ENCODE data around the gene CAVIN3. TPM values are rescaled to one million over a fixed set of nuclear protein-coding genes. Genes with fewer than 3 reads are reported as not detected.

Gene CAVIN3
- total and polyA plus RNA-seq, 2 of the 4 experiments (the other 2 are of a cell fraction): 112 to 185 TPM

- Histone ChIP-seq H3K4ac (ENCODE audit: low read depth, low read length) (peak overlapping the region; percentile 95), H4K91ac (ENCODE audit: insufficient read depth, low read depth, low read length) (peak overlapping the region; percentile 97), H4K5ac (ENCODE audit: low read depth, low read length) (peak overlapping the region; percentile 95), H3K4me1 (ENCODE audit: control insufficient read depth, insufficient read depth, low read length) (peaks cover 15% of the 10 kb centered on the region), H2BK15ac (ENCODE audit: low read depth, low read length) (peak overlapping the region; percentile 40; the same call in 1 of the 3 replicates), H2BK20ac (ENCODE audit: low read depth, low read length) (peak overlapping the region; percentile 66; the same call in 1 of the 2 replicates), H3K9me3 (ENCODE audit: control insufficient read depth, insufficient read depth, low read length) (no peaks in the 10 kb centered on the region), H2AK9ac (replicated peaks; ENCODE audit: low read depth, low read length, poor library complexity) (peak overlapping the region; percentile 100), H3K27ac (ENCODE audit: insufficient read depth, low read length) (peak overlapping the region; percentile 99), H4K20me1 (ENCODE audit: insufficient read depth, low read length) (no peaks in the 10 kb centered on the region), H3K79me1 (ENCODE audit: low read depth in 1 of 2, low read length in 2 of 2) (peaks cover 12 to 22% of the 10 kb centered on the region in 2 experiments; a peak in 3 of 4 replicates), H3K4me3 (ENCODE audit: insufficient read depth, low read depth, low read length) (peak overlapping the region; percentile 69), H2BK120ac (ENCODE audit: low read depth, low read length) (peak overlapping the region; percentile 36), H2AK5ac (ENCODE audit: low read depth, low read length) (peak overlapping the region; percentile 96), H3K36me3 (ENCODE audit: control insufficient read depth, insufficient read depth, low read length) (peaks cover 6% of the 10 kb centered on the region), H3K14ac (replicated peaks; ENCODE audit: low read depth, low read length) (peak overlapping the region; percentile 95), H2AFZ (replicated peaks; ENCODE audit: low read length, poor library complexity) (peak overlapping the region; percentile 91), H3K56ac (ENCODE audit: extremely low read depth, insufficient read depth, low read length) (peak overlapping the region; percentile 94), H4K8ac (ENCODE audit: low read depth in 2 of 2, low read length in 2 of 2) (peak overlapping the region; percentile 94 to 98), H3K18ac (ENCODE audit: low read depth, low read length) (peak overlapping the region; percentile 94), H3K27me3 (ENCODE audit: control insufficient read depth, insufficient read depth, low read length) (no peaks in the 10 kb centered on the region), H3K23ac (ENCODE audit: low read depth, low read length) (peak overlapping the region; percentile 91), H3K4me2 (ENCODE audit: low read depth, low read length) (peak overlapping the region; percentile 94), H3K9me1 (ENCODE audit: insufficient read depth, low read length) (peaks cover 4% of the 10 kb centered on the region), H3K9ac (ENCODE audit: low read depth, low read length) (peak overlapping the region; percentile 99), H2BK5ac (ENCODE audit: low read depth, low read length, poor library complexity, severe bottlenecking) (peak overlapping the region; percentile 97)
- peak; percentile 34 for DNase-seq
- WGBS, 2 experiments (ENCODE audit: extremely low coverage in 2 of 2, insufficient read length in 1 of 2): 2% methylated on average over 11 of the region's 37 CpGs; no CpG with 5 or more reads in 1 of the 2 experiments
- ChIA-PET CTCF (interaction anchor here (1.2 kb wide), 1 partner anchor 44 kb away, joined by 4 read pairs; no protein-coding TSS in a partner anchor), POLR2A (ENCODE audit: unreplicated experiment) (interaction anchor here (0.5 to 0.9 kb wide), 7 partner anchors 14 to 1534 kb away, joined by 3 to 6 read pairs (median 5); no protein-coding TSS in a partner anchor)
- intact Hi-C loops (cut with micrococcal nuclease): loop anchor here (1.0 kb wide), 1 partner anchor 68 kb away; no protein-coding TSS in a partner anchor
- dilution Hi-C loops (cut with HindIII; ENCODE audit: low sequenced_read_pairs, unreplicated experiment): no loop called here
- peak; percentile 17; the same call in 1 of the 2 replicates for TF ChIP-seq MAZ (IDR thresholded peaks at IDR 0.05; ENCODE audit: borderline replicate concordance, low read depth, low read length)
- no peak for TF ChIP-seq NFE2L2 (IDR thresholded peaks at IDR 0.05; ENCODE audit: low read depth, low read length)
- TF ChIP-seq USF2 (IDR thresholded peaks at IDR 0.05; ENCODE audit: low read depth, low read length): no peak
- no peak for TF ChIP-seq CTCF (conservative IDR thresholded peaks at IDR 0.05; ENCODE audit: low read depth, low read length)
- no peak for TF ChIP-seq MAFK (IDR thresholded peaks at IDR 0.05; ENCODE audit: low read depth, low read length)
- TSS peak; percentile 83 for BruUV-seq (replicated peaks)
- peak; percentile 9 for ATAC-seq (ENCODE audit: low read depth)
- in situ Hi-C loops (cut with MboI; ENCODE audit: low sequenced_read_pairs): loop anchor here (5.0 to 25.0 kb wide), 2 partner anchors 67 to 707 kb away; no protein-coding TSS in a partner anchor
These were observed 1.1 kb downstream of the CAVIN3 start for GRCh38 chr11:6319001-6319703.
